ENCODE data around the gene ACTR2.

- TF ChIP-seq POLR2A (IDR thresholded peaks at IDR 0.05) (no peak), CTCF (IDR thresholded peaks at IDR 0.05) (no peak)
Observed at GRCh38 chr2:65305934-65306333, 78.3 kb downstream of the ACTR2 start.

All from Peyer's patch (tissue), 4 donors.